GM21381 (cell line): ENCODE measurements around the gene SPOCK3.

Experiments
- ATAC-seq: cut with Tn5 transposase; IDR thresholded peaks from one replicate; pipeline ENCODE4 v1.9.1; 2021; ENCODE audit warnings: mild to moderate bottlenecking, moderate library complexity; ENCODE audit not compliant: unreplicated experiment

Gene SPOCK3

DNA sequence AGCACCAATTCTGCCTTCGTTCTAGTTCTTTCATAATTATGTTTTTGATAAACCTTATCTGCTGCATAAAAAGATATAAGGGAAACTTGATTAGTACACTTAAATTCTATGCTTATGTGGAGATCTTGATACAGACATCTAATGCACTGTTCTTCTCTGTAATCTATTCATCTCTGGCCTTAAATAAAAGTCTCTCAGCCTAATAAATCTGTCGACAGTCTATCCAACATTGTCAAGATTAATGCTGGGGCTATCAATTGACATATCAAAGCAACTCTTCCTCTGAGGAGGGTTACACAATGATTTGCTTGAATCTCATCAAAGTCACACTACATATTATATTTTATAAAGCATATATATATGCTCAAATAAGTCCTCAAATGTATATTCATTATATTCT, 545.5 kb downstream of the SPOCK3 start:
- no peak for ATAC-seq

DNA sequence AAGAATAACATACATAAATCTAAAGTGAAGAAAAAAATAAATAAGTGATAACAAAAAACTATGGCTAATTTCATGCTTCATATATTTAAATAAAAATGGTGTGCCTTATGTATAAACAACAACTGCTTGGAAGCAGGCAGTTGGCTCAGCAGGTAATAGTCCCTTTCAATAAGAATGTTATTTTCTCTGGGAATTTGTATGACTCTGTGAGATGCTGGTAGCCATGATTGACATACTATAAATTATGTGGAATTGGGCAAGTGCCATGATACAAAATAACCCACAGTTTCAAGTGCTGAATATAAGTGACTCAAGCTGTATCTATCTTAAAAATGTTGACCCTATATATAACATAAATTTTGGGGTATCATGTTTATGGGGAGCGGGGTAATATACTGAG, 546.5 kb downstream of the SPOCK3 start:
- no peak for ATAC-seq
